Peyer's patch (tissue), 4 donors: ENCODE measurements around the gene KIDINS220.

ENCODE experiments used
- CTCF ChIP-seq, 6 experiments: fragments of 450-650 bp in 4 of 6; fragments of 200-600 bp in 2 of 6; sonication (generic) in 1 of 6; IDR thresholded peaks; one replicate each; pipeline ENCODE4 v1.5.1; 2017 to 2019; ENCODE audit warnings: antibody characterized with exemption in 6 of 6, mild to moderate bottlenecking in 3 of 6, moderate library complexity in 1 of 6
- POLR2A ChIP-seq, 2 donors: fragments of 450-650 bp; IDR thresholded peaks; one replicate each; pipeline ENCODE4 v1.5.1; 2017; ENCODE audit warnings: antibody characterized with exemption in 2 of 2, mild to moderate bottlenecking in 2 of 2, moderate library complexity in 2 of 2

- TF ChIP-seq CTCF (IDR thresholded peaks at IDR 0.05) (no peak), POLR2A (IDR thresholded peaks at IDR 0.05) (peak; percentile 100)
Observed at GRCh38 chr2:8681786-8682692, 155.4 kb downstream of the KIDINS220 start, which contains the start of gene ID2.
